Ishikawa (cell line): Measurements from ENCODE around the gene PTPRM.

Experiments used
- CREB1 ChIP-seq: IDR thresholded peaks from 2 replicates; pipeline ENCODE4 v1.6.1; 2012; ENCODE audit warnings: low read depth
- EGR1 ChIP-seq: IDR thresholded peaks from 2 replicates; pipeline ENCODE4 v1.6.1; 2012
- EP300 ChIP-seq: IDR thresholded peaks from 2 replicates; pipeline ENCODE4 v1.6.1; 2012; ENCODE audit warnings: borderline replicate concordance
- TAF1 ChIP-seq: IDR thresholded peaks from 2 replicates; pipeline ENCODE4 v1.6.1; 2012; ENCODE audit warnings: low read depth, mild to moderate bottlenecking
- TEAD4 ChIP-seq: IDR thresholded peaks from 2 replicates; pipeline ENCODE4 v1.6.1; 2012
- YY1 ChIP-seq: IDR thresholded peaks from 2 replicates; pipeline ENCODE4 v1.6.1; 2012; ENCODE audit warnings: low read depth
- TF ChIP-seq, protein P1 (sequence below): IDR thresholded peaks from 2 replicates; pipeline ENCODE4 v1.6.1; 2012; ENCODE audit warnings: low read depth, mild to moderate bottlenecking
- TF ChIP-seq, protein P2 (sequence below): IDR thresholded peaks from 2 replicates; pipeline ENCODE4 v1.6.1; 2012

DNA sequence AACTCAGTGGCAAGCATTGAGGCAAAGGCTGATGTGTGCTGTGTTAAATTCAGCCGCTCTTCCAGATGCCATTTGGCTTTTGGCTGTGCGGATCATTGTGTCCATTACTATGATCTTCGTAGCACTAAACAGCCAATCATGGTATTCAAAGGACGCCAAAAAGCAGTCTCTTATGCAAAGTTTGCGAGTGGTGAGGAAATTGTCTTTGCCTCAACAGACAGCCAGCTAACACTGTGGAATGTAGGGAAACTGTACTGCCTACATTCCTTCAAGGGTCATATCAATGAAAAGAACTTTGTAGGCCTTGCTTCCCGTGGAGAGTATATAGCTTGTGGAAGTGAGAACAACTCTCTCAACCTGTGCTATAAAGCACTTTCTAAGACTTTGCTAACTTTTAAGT is 846.6 kb downstream of the PTPRM start:
- TF ChIP-seq, protein P1, sequence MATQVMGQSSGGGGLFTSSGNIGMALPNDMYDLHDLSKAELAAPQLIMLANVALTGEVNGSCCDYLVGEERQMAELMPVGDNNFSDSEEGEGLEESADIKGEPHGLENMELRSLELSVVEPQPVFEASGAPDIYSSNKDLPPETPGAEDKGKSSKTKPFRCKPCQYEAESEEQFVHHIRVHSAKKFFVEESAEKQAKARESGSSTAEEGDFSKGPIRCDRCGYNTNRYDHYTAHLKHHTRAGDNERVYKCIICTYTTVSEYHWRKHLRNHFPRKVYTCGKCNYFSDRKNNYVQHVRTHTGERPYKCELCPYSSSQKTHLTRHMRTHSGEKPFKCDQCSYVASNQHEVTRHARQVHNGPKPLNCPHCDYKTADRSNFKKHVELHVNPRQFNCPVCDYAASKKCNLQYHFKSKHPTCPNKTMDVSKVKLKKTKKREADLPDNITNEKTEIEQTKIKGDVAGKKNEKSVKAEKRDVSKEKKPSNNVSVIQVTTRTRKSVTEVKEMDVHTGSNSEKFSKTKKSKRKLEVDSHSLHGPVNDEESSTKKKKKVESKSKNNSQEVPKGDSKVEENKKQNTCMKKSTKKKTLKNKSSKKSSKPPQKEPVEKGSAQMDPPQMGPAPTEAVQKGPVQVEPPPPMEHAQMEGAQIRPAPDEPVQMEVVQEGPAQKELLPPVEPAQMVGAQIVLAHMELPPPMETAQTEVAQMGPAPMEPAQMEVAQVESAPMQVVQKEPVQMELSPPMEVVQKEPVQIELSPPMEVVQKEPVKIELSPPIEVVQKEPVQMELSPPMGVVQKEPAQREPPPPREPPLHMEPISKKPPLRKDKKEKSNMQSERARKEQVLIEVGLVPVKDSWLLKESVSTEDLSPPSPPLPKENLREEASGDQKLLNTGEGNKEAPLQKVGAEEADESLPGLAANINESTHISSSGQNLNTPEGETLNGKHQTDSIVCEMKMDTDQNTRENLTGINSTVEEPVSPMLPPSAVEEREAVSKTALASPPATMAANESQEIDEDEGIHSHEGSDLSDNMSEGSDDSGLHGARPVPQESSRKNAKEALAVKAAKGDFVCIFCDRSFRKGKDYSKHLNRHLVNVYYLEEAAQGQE = no peak
- TF ChIP-seq EGR1 (no peak), TAF1 (no peak), YY1 (no peak), TEAD4 (no peak), EP300 (no peak), CREB1 (no peak)
- TF ChIP-seq, protein P2, sequence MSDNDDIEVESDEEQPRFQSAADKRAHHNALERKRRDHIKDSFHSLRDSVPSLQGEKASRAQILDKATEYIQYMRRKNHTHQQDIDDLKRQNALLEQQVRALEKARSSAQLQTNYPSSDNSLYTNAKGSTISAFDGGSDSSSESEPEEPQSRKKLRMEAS = no peak
